ENCODE measurements around the gene XPC.
A peak's percentile ranks its signal among the peaks of the same experiment; 100 is the strongest.

Gene XPC

GRCh38 chr3:14124223-14124614, 54.2 kb downstream of the XPC start (continued):
- TF ChIP-seq PRDM10 (tag by site-specific recombination; IDR thresholded peaks at IDR 0.05): peak; percentile 27; the same call in 1 of the 2 replicates
- TF ChIP-seq ZNF501 (tag by site-specific recombination; IDR thresholded peaks at IDR 0.05): 0 out of 2 replicates have a peak, but pooled peaks have one; percentile 12
- 0 out of 2 replicates have a peak, but pooled peaks have one; percentile 59 for TF ChIP-seq ZNF561 (tag by site-specific recombination; IDR thresholded peaks at IDR 0.05; ENCODE audit: borderline replicate concordance)
- TF ChIP-seq, protein P1, sequence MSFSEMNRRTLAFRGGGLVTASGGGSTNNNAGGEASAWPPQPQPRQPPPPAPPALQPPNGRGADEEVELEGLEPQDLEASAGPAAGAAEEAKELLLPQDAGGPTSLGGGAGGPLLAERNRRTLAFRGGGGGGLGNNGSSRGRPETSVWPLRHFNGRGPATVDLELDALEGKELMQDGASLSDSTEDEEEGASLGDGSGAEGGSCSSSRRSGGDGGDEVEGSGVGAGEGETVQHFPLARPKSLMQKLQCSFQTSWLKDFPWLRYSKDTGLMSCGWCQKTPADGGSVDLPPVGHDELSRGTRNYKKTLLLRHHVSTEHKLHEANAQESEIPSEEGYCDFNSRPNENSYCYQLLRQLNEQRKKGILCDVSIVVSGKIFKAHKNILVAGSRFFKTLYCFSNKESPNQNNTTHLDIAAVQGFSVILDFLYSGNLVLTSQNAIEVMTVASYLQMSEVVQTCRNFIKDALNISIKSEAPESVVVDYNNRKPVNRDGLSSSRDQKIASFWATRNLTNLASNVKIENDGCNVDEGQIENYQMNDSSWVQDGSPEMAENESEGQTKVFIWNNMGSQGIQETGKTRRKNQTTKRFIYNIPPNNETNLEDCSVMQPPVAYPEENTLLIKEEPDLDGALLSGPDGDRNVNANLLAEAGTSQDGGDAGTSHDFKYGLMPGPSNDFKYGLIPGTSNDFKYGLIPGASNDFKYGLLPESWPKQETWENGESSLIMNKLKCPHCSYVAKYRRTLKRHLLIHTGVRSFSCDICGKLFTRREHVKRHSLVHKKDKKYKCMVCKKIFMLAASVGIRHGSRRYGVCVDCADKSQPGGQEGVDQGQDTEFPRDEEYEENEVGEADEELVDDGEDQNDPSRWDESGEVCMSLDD (tag by site-specific recombination; IDR thresholded peaks at IDR 0.05): 0 out of 2 replicates have a peak, but pooled peaks have one; percentile 34
- no peak for TF ChIP-seq ZNF654 (tag by site-specific recombination; IDR thresholded peaks at IDR 0.05; ENCODE audit: low read depth)
- TF ChIP-seq ZNF701 (tag by site-specific recombination; IDR thresholded peaks at IDR 0.05): no peak
- TF ChIP-seq ZNF280C (tag by site-specific recombination; IDR thresholded peaks at IDR 0.05): no peak
- TF ChIP-seq, protein P2, sequence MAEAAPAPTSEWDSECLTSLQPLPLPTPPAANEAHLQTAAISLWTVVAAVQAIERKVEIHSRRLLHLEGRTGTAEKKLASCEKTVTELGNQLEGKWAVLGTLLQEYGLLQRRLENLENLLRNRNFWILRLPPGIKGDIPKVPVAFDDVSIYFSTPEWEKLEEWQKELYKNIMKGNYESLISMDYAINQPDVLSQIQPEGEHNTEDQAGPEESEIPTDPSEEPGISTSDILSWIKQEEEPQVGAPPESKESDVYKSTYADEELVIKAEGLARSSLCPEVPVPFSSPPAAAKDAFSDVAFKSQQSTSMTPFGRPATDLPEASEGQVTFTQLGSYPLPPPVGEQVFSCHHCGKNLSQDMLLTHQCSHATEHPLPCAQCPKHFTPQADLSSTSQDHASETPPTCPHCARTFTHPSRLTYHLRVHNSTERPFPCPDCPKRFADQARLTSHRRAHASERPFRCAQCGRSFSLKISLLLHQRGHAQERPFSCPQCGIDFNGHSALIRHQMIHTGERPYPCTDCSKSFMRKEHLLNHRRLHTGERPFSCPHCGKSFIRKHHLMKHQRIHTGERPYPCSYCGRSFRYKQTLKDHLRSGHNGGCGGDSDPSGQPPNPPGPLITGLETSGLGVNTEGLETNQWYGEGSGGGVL (tag by site-specific recombination; IDR thresholded peaks at IDR 0.05): 0 out of 2 replicates have a peak, but pooled peaks have one; percentile 15
- no peak for TF ChIP-seq ZNF626 (tag by site-specific recombination; IDR thresholded peaks at IDR 0.05)
- no peak for TF ChIP-seq ZNF366 (tag by site-specific recombination; conservative IDR thresholded peaks at IDR 0.05)
- TF ChIP-seq, protein P3, sequence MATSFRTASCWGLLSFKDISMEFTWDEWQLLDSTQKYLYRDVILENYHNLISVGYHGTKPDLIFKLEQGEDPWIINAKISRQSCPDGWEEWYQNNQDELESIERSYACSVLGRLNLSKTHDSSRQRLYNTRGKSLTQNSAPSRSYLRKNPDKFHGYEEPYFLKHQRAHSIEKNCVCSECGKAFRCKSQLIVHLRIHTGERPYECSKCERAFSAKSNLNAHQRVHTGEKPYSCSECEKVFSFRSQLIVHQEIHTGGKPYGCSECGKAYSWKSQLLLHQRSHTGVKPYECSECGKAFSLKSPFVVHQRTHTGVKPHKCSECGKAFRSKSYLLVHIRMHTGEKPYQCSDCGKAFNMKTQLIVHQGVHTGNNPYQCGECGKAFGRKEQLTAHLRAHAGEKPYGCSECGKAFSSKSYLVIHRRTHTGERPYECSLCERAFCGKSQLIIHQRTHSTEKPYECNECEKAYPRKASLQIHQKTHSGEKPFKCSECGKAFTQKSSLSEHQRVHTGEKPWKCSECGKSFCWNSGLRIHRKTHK (tag by site-specific recombination; IDR thresholded peaks at IDR 0.05): no peak
- no peak for TF ChIP-seq KLF17 (tag by site-specific recombination; IDR thresholded peaks at IDR 0.05)
- TF ChIP-seq ZNF660 (tag by site-specific recombination; IDR thresholded peaks at IDR 0.05): 0 out of 2 replicates have a peak, but pooled peaks have one; percentile 78
- TF ChIP-seq TRIM28 (IDR thresholded peaks at IDR 0.05; ENCODE audit: borderline replicate concordance, low read length): peak; percentile 20; the same call in 1 of the 2 replicates
- peak; percentile 81 for TF ChIP-seq ZBTB11 (tag by site-specific recombination; conservative IDR thresholded peaks at IDR 0.05; ENCODE audit: low read depth)
- no peak for TF ChIP-seq ZNF155 (tag by site-specific recombination; IDR thresholded peaks at IDR 0.05)
- TF ChIP-seq ZNF221 (tag by site-specific recombination; IDR thresholded peaks at IDR 0.05; ENCODE audit: borderline replicate concordance): no peak
- 0 out of 2 replicates have a peak, but pooled peaks have one; percentile 78 for TF ChIP-seq ZNF174 (tag by site-specific recombination; IDR thresholded peaks at IDR 0.05)
- no peak for TF ChIP-seq ZNF521 (tag by site-specific recombination; IDR thresholded peaks at IDR 0.05)
- no peak for TF ChIP-seq ZNF223 (tag by site-specific recombination; IDR thresholded peaks at IDR 0.05)
- no peak for TF ChIP-seq KLF8 (tag by site-specific recombination; IDR thresholded peaks at IDR 0.05)
- TF ChIP-seq ZFHX2 (tag by site-specific recombination; conservative IDR thresholded peaks at IDR 0.05): peak; percentile 44; the same call in 1 of the 2 replicates
- no peak for TF ChIP-seq ZNF140 (tag by site-specific recombination; IDR thresholded peaks at IDR 0.05)

Measured in HEK293 (cell line).